Vagina (tissue), 2 donors: Measurements from ENCODE around the gene C2orf68. TPM values are rescaled to one million over a fixed set of nuclear protein-coding genes. Genes with fewer than 3 reads are reported as not detected.

Experiments used
- DNase-seq, 2 donors: peaks; one replicate each; pipeline ENCODE4 v3.0.0-alpha.2; 2017; ENCODE audit errors: extremely low spot score in 2 of 2
- H3K27ac ChIP-seq: fragments of 200-600 bp; sonication (generic); one replicate; pipeline ENCODE4 v1.5.1; 2019
- H3K27me3 ChIP-seq: fragments of 200-600 bp; sonication (generic); one replicate; pipeline ENCODE4 v1.5.1; 2019
- H3K36me3 ChIP-seq, 2 donors: fragments of 200-600 bp; sonication (generic); one replicate each; pipeline ENCODE4 v1.5.1; 2017 to 2019
- H3K4me1 ChIP-seq: fragments of 200-600 bp; sonication (generic); one replicate; pipeline ENCODE4 v1.5.1; 2019
- H3K4me3 ChIP-seq, 2 donors: fragments of 200-600 bp; sonication (generic); 1 replicate in 1 of 2; 2 replicates in 1 of 2; pipeline ENCODE4 v1.5.1; 2016 to 2019
- H3K9me3 ChIP-seq: fragments of 200-600 bp; sonication (generic); one replicate; pipeline ENCODE4 v1.5.1; 2019
- POLR2A ChIP-seq, 2 donors: fragments of 450-650 bp; IDR thresholded peaks; one replicate each; pipeline ENCODE4 v1.6.1; 2017; ENCODE audit warnings: antibody characterized with exemption in 2 of 2, mild to moderate bottlenecking in 2 of 2, moderate library complexity in 2 of 2
- POLR2AphosphoS5 ChIP-seq, 2 donors: sonication (generic); formaldehyde crosslinking; IDR thresholded peaks; one replicate each; pipeline ENCODE4 v1.9.0; 2017; ENCODE audit warnings: antibody characterized with exemption in 2 of 2, mild to moderate bottlenecking in 2 of 2, low read depth in 1 of 2; ENCODE audit not compliant: insufficient read depth in 1 of 2
- intact Hi-C: fragments of 100-400 bp; cut with DNase I; formaldehyde crosslinking; loops from one replicate; pipeline ENCODE4 v1.15.1; 2023
- total RNA-seq: library from RNA; depleted of rRNA; stranded (reverse); fragments of >200 nt; gene quantifications from one replicate; pipeline ENCODE4 v1.2.3, GENCODE V29; 2016
- TF ChIP-seq, protein P1 (sequence below), 3 experiments: fragments of 450-650 bp in 2 of 3; fragments of 200-600 bp in 1 of 3; sonication (generic) in 1 of 3; IDR thresholded peaks; one replicate each; pipeline ENCODE4 v1.5.1; 2017 to 2019; ENCODE audit warnings: antibody characterized with exemption in 3 of 3, mild to moderate bottlenecking in 2 of 3, moderate library complexity in 2 of 3

C2orf68 gene
- total RNA-seq, 1 donor from 2014 or later: 12.0 TPM

DNA sequence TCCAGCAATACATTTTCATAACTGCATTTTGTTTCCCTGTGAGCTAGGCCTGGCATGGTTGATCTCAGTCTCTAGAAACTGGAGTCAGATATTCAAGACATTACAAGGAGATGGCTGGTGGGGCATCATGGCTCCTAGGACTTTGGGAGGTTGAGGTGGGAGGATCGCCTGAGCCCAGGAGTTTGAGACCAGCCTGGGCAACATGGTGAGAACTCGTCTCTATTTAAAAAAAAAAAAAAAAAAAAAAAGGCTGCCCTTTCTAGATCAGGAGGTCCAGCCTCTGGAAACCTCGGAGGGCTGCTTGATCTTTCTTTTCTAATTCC lies 34.8 kb downstream of the C2orf68 start:
- no peak for TF ChIP-seq POLR2AphosphoS5 (IDR thresholded peaks at IDR 0.05; ENCODE audit: insufficient read depth in 1 of 2, low read depth in 1 of 2)
- TF ChIP-seq, protein P1, sequence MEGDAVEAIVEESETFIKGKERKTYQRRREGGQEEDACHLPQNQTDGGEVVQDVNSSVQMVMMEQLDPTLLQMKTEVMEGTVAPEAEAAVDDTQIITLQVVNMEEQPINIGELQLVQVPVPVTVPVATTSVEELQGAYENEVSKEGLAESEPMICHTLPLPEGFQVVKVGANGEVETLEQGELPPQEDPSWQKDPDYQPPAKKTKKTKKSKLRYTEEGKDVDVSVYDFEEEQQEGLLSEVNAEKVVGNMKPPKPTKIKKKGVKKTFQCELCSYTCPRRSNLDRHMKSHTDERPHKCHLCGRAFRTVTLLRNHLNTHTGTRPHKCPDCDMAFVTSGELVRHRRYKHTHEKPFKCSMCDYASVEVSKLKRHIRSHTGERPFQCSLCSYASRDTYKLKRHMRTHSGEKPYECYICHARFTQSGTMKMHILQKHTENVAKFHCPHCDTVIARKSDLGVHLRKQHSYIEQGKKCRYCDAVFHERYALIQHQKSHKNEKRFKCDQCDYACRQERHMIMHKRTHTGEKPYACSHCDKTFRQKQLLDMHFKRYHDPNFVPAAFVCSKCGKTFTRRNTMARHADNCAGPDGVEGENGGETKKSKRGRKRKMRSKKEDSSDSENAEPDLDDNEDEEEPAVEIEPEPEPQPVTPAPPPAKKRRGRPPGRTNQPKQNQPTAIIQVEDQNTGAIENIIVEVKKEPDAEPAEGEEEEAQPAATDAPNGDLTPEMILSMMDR (IDR thresholded peaks at IDR 0.05): no peak
- peak overlapping the region; percentile 45 for H3K27ac ChIP-seq
- DNase-seq: no peak
- no peaks in the 10 kb centered on the region for H3K27me3 ChIP-seq
- H3K36me3 ChIP-seq: no peaks in the 10 kb centered on the region
- peak overlapping the region in 1 of 2 donors; percentile 44 for H3K4me3 ChIP-seq
- no peaks in the 10 kb centered on the region for H3K9me3 ChIP-seq
- intact Hi-C loops: no loop called here
- peaks cover 23% of the 10 kb centered on the region for H3K4me1 ChIP-seq

DNA sequence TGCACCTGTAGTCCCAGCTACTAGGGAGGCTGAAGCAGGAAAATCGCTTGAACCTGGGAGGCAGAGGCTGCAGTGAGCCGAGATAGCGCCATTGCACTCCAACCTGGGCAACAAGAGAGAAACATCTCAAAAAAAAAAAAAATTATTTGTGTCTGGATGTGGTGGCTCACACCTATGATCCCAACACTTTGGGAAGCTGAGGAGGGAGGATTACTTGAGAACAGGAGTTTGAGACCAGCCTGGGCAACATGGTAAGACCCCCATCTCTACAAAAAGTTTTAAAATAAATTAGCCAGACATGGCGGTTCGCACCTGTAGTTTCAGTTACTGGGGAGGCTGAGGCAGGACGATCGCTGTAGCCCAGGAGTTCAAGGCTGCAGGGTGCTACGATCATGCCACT lies 36.1 kb downstream of the C2orf68 start:
- H3K27me3 ChIP-seq: no peaks in the 10 kb centered on the region
- TF ChIP-seq POLR2A (IDR thresholded peaks at IDR 0.05) (no peak), POLR2AphosphoS5 (IDR thresholded peaks at IDR 0.05; ENCODE audit: insufficient read depth in 1 of 2, low read depth in 1 of 2) (no peak)
- TF ChIP-seq, protein P1 (IDR thresholded peaks at IDR 0.05): no peak
- peaks cover 23% of the 10 kb centered on the region for H3K4me1 ChIP-seq
- no peak overlapping the region for H3K4me3 ChIP-seq
- H3K27ac ChIP-seq: no peak overlapping the region
- no peaks in the 10 kb centered on the region for H3K36me3 ChIP-seq
- no peaks in the 10 kb centered on the region for H3K9me3 ChIP-seq
- DNase-seq: no peak
- intact Hi-C loops: no loop called here

DNA sequence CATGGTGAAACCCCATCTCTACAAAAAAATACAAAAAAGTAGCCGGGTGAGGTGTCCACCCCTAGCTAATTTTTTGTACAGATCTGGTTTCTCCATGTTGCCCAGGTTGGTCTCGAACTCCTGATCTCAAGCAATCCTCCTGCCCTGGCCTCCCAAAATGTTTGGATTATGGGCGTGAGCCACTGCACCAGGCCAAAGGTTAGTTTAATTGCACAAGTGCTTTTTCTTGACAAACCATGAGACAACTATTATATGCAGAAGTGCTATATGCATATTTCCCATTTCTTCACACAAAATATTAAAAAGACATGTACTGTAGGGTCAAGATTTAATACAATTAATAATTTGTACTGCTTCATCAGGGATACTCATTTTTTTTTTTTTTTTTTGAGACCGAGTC lies 45.6 kb downstream of the C2orf68 start:
- Histone ChIP-seq H3K27me3 (no peaks in the 10 kb centered on the region), H3K4me1 (peaks cover 5% of the 10 kb centered on the region), H3K36me3 (no peaks in the 10 kb centered on the region), H3K4me3 (no peak overlapping the region), H3K9me3 (no peaks in the 10 kb centered on the region), H3K27ac (no peak overlapping the region)
- TF ChIP-seq POLR2AphosphoS5 (IDR thresholded peaks at IDR 0.05; ENCODE audit: insufficient read depth in 1 of 2, low read depth in 1 of 2) (no peak), POLR2A (IDR thresholded peaks at IDR 0.05) (no peak)
- TF ChIP-seq, protein P1 (IDR thresholded peaks at IDR 0.05): no peak
- DNase-seq: no peak
- intact Hi-C loops: no loop called here

DNA sequence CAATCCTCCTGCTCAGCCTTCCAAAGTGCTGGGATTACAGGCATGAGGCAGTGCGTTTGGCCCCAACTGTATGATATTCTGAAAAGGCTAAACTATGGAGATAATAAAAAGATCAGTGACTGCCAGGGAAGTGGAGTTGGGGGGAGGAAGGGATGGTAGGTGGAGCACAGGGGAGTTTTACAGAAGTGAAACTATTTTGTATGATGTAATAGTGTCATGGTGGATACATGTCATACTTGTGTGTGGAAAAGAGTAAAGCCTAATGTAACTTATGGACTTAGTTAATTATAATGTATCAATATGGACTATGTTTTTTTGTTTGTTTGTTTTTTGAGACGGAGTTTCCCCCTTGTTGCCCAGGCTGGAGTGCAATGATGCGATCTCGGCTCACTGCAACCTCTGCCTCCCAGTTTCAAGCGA lies 47.7 kb downstream of the C2orf68 start:
- TF ChIP-seq, protein P1 (IDR thresholded peaks at IDR 0.05): no peak
- no peak for TF ChIP-seq POLR2AphosphoS5 (IDR thresholded peaks at IDR 0.05; ENCODE audit: insufficient read depth in 1 of 2, low read depth in 1 of 2)
- no peak for TF ChIP-seq POLR2A (IDR thresholded peaks at IDR 0.05)
- intact Hi-C loops: loop anchor here (1.0 kb wide), 1 partner anchor 18 kb away; no protein-coding TSS in a partner anchor
- no peaks in the 10 kb centered on the region for H3K27me3 ChIP-seq

DNA sequence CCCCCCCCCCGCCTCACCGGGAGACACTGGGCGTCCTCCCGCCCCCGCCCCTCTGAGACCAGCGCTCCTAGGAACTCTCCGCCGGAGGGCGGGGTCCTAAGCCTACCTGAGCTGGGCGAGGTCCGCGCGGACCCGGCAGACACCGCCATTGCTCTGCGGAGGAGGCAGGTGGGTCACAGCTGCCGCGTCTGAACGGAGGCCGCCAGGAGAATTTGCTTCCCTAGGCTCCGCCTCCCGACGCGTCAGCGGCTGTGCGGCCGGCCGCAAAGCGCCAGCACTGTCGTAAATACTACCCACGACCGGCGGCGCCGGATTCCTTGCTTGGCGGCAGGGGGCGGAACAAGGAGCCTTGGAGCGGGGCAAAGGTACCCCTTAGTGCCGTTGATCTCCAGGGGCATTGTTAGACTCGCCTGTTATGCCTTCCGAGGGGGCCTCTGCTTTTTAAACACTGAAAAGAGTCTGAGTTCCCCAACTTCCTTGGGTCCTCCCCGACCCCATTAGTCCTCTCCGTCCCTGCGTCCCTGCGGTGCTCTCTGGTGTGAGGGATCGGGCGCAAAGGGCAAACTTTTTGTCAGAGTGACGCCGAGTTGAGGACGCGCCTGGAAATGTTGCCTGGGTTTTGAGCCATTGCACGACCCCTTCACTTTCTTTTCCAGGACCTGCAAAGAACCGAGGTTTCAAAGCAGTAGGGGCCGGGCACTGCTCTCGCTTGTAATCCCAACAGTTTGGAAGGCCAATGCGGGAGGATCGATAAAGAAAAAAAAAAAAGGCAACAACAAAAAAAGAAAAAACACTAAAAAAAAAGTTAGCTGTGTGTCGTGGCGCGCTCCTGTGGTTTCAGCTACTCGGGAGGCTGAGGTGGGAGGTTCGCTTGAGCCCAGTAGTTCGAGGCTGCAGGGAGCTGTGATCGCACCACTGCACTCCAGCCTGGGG lies 50.3 kb downstream of the C2orf68 start, which contains the start of gene GGCX:
TSS of gene GGCX (minus strand) at position 214 of the 933 bp plus-strand sequence. CDS start at position 149, 65 bp downstream.
- no peaks in the 10 kb centered on the region for H3K27me3 ChIP-seq
- intact Hi-C loops: no loop called here
- peak in 1 of 2 donors; percentile 93 for DNase-seq
- peak within 1 kb of the TSS; percentile 73 to 90 for H3K4me3 ChIP-seq
- H3K36me3 ChIP-seq: peaks cover 0 to 8% of the 10 kb centered on the region in 2 donors
- TF ChIP-seq, protein P1 (IDR thresholded peaks at IDR 0.05): peak; percentile 6 to 59 (median 14)
- TF ChIP-seq POLR2AphosphoS5 (IDR thresholded peaks at IDR 0.05; ENCODE audit: insufficient read depth in 1 of 2, low read depth in 1 of 2) (peak; percentile 87 to 95), POLR2A (IDR thresholded peaks at IDR 0.05) (peak in 1 of 2 donors; percentile 74)
- H3K27ac ChIP-seq: peak within 1 kb of the TSS; percentile 95
- H3K9me3 ChIP-seq: no peaks in the 10 kb centered on the region
- H3K4me1 ChIP-seq: peaks cover 25% of the 10 kb centered on the region

More for the DNA sequence above, 47.7 kb downstream of the C2orf68 start:
- Histone ChIP-seq H3K4me1 (peaks cover 24% of the 10 kb centered on the region), H3K36me3 (no peaks in the 10 kb centered on the region), H3K27ac (no peak overlapping the region), H3K4me3 (no peak overlapping the region), H3K9me3 (no peaks in the 10 kb centered on the region)
- no peak for DNase-seq
